ENCODE measurements around the gene STIM1. TPM values are rescaled to one million over a fixed set of nuclear protein-coding genes. Genes with fewer than 3 reads are reported as not detected.
"Not testable (repeated sequence)": the region's sequence is repeated elsewhere in the genome, so short reads cannot be mapped to it uniquely, and the experiment has no call there.

STIM1 gene
- total RNA-seq, 2 experiments from 2014 or later = 98.8 to 101 TPM

DNA sequence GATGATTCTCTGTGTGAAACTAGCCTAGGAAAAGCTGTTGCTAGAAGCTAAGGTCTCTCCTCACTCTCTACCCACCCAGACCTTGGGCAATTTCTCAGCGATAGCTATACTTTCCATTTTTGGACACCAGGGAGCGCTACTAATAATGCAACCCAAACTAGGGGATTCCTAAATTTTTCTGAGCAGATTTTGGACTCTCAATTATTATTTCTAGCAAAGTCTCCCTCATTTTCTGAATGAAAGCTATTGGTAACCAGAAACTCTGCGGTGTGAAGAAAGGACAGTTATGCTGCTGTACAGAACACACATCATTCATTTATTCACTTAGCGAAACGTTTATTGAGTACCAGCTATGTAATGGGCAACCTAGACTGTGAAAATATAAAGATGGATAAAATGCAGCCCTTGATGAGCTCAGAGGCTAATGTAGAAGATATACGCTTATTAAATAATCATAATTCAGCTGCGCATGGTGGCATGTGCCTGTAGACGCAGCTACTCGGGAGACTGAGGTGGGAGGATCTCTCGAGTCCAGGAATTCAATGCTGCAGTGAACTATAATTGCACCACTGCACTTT is 6.1 kb upstream of the STIM1 start:
- POLR2A ChIA-PET = interaction anchor here (0.7 to 8.9 kb wide), 5 partner anchors 11 to 252 kb away, joined by 3 to 254 read pairs (median 5); partner anchors contain the start of gene RHOG
- H3K27ac Mint-ChIP-seq = no peak overlapping the region
- H3K4me3 Mint-ChIP-seq = no peak overlapping the region
- H3K9me3 Mint-ChIP-seq = no peaks in the 10 kb centered on the region
- peaks cover 2% of the 10 kb centered on the region for H3K36me3 Mint-ChIP-seq
- peaks cover 36% of the 10 kb centered on the region for H3K4me1 Mint-ChIP-seq
- ATAC-seq (ENCODE audit: low read depth) (peak; percentile 48), DNase-seq (no peak)
- H3K27me3 Mint-ChIP-seq = no peaks in the 10 kb centered on the region

DNA sequence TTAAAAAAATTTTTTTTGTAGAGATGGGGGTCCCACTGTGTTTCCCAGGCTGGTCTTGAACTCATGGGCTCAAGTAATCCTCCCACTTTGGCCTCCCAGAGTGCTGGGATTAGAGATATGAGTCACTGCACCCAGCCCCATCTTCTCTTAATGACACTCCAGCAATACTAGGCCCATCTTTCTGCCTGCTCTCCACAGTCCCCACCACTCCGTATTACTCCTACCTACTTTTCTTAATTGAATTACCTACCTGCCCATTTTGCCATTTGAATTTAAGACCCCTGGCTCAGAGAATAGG is 2.0 kb upstream of the STIM1 start:
- Mint-ChIP-seq H3K36me3 (peaks cover 8% of the 10 kb centered on the region), H3K4me1 (peaks cover 41% of the 10 kb centered on the region), H3K27me3 (no peaks in the 10 kb centered on the region), H3K9me3 (no peaks in the 10 kb centered on the region), H3K4me3 (peak overlapping the region; percentile 87), H3K27ac (peak overlapping the region; percentile 99)
- no peak for ATAC-seq (ENCODE audit: low read depth)
- DNase-seq = no peak
- POLR2A ChIA-PET = interaction anchor here (1.0 to 8.9 kb wide), 8 partner anchors 8 to 220 kb away, joined by 3 to 254 read pairs (median 31); partner anchors contain the start of gene RHOG

DNA sequence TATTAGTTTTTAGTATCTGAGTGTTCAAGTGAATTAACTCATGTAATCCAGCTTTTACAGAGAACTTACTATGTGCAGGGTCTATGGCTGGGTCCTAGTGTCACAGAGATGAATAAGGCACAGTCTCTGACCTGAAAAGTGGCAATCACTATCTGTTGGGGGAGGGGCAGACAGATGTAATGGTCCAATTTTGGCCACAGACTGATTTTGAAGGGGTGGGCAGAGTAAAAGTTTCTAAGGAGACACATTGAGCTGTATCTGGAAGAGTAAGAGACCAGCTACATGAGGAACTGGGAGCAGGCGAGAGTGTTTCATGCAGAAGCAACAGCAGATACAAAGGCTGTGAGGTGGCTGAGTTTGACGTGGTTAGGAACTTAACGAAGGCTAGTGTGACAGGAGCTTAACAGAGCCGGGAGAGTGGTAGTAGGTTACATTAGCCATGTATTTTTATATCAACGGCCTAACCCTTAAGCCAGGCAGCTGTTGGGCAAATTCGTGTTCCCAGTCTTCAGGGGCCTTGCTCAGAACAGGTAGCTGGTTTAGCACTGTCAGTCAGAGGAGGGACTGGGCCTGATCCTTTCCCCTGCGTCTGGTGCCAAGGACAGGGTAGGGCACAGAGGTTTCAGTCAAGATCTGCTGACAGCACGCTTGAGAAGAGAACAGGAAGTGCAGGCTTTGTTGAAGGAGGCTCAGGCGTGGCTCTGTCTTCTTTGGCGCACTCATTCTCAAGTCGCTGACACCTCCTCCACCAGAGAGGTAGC is 1.4 kb upstream of the STIM1 start:
- Mint-ChIP-seq H3K27me3 (no peaks in the 10 kb centered on the region), H3K9me3 (no peaks in the 10 kb centered on the region), H3K36me3 (peaks cover 8% of the 10 kb centered on the region), H3K4me3 (peak overlapping the region; percentile 87), H3K4me1 (peaks cover 44% of the 10 kb centered on the region), H3K27ac (peak overlapping the region; percentile 99)
- ATAC-seq (ENCODE audit: low read depth) = peak; percentile 65
- POLR2A ChIA-PET = interaction anchor here (0.7 to 8.9 kb wide), 43 partner anchors 9 to 862 kb away, joined by 3 to 254 read pairs (median 6); partner anchors contain the start of genes NAP1L4, NUP98, PGAP2 and RHOG
- peak; percentile 68 for DNase-seq

GRCh38 chr11:3854660-3854976 is 846 bp upstream of the STIM1 start:
- DNase-seq (no peak), ATAC-seq (ENCODE audit: low read depth) (no peak)
- POLR2A ChIA-PET = interaction anchor here (0.7 to 8.9 kb wide), 49 partner anchors 9 to 862 kb away, joined by 3 to 254 read pairs (median 5); partner anchors contain the start of genes NAP1L4, NUP98, PGAP2 and RHOG
- H3K9me3 Mint-ChIP-seq = no peaks in the 10 kb centered on the region
- no peaks in the 10 kb centered on the region for H3K27me3 Mint-ChIP-seq
- H3K36me3 Mint-ChIP-seq = peaks cover 8% of the 10 kb centered on the region
- peak overlapping the region; percentile 99 for H3K27ac Mint-ChIP-seq
- H3K4me1 Mint-ChIP-seq = peaks cover 46% of the 10 kb centered on the region
- peak overlapping the region; percentile 87 for H3K4me3 Mint-ChIP-seq

DNA sequence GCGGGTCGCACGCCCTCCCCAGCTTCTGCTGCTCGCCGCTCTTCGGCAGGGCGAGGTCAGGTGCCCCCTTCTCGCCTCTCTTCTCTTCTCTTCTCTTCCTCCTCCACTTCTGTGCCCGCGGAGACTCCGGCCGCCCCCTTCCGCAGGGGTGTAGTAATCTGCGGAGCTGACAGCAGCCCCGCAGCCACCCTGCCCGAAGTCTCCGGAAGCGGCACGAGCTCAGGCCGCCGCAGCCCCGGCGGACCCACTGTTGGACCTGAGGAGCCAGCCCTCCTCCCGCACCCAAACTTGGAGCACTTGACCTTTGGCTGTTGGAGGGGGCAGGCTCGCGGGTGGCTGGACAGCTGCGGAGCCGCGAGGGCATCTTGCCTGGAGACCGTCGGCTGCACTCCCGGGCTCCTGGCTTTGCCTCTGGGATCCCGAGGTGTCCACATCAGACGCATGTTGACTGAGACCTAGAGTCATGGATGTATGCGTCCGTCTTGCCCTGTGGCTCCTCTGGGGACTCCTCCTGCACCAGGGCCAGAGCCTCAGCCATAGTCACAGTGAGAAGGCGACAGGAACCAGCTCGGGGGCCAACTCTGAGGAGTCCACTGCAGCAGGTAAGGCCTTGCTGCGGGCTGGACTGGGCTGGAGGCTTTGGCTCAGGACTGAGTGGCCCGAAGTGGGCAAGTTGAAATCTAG is 486 bp downstream of the STIM1 start:
- POLR2A ChIA-PET = interaction anchor here (0.7 to 8.9 kb wide), 28 partner anchors 8 to 864 kb away, joined by 3 to 254 read pairs (median 6); partner anchors contain the start of genes NAP1L4, PGAP2, RHOG and RRM1
- H3K4me3 Mint-ChIP-seq = peak overlapping the region; percentile 99
- H3K4me1 Mint-ChIP-seq = peaks cover 56% of the 10 kb centered on the region
- no peak for DNase-seq
- H3K27ac Mint-ChIP-seq = peak overlapping the region; percentile 98
- H3K36me3 Mint-ChIP-seq = peaks cover 11% of the 10 kb centered on the region
- no peaks in the 10 kb centered on the region for H3K9me3 Mint-ChIP-seq
- peak; percentile 15 for ATAC-seq (ENCODE audit: low read depth)
- no peaks in the 10 kb centered on the region for H3K27me3 Mint-ChIP-seq

DNA sequence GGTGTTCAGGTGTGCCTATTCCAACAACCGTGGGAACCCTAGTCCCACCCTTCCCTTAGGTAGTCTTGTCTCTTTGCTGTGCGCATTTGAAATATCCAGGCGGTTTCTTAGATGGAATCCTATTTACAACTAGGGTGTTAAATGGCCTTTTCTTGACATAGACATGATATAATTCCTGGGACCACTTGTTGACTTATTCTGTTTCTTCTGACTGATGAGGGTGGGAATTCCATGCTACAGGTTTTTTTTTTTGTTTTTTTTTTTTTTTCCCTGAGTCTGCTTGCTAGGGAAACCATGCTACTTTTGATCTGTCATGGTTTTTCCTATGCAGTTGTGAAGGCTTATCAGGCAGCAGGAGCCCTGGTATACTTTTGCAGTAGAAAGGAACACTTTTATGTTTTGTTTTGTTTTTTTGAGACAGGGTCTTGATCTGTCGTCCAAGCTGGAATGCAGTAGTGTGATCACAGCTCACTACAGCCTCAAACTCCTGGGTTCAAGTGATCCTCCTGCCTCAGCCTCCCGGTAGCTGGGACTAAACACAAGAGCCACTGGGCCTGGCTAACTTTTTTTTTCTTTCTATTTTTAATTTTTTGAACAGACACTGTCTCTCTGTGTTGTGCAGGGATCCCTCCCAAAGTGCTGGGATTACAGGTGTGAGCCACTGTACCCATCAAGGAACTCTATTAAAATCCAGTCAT is 1.5 kb downstream of the STIM1 start:
- Mint-ChIP-seq H3K4me3 (peak overlapping the region; percentile 99), H3K4me1 (peaks cover 64% of the 10 kb centered on the region), H3K27me3 (no peaks in the 10 kb centered on the region), H3K9me3 (no peaks in the 10 kb centered on the region), H3K36me3 (peaks cover 11% of the 10 kb centered on the region), H3K27ac (peak overlapping the region; percentile 98)
- DNase-seq (no peak), ATAC-seq (ENCODE audit: low read depth) (no peak)
- POLR2A ChIA-PET = interaction anchor here (2.6 to 8.9 kb wide), 7 partner anchors 12 to 239 kb away, joined by 6 to 254 read pairs (median 26); partner anchors contain the start of gene RHOG

- H3K4me3 Mint-ChIP-seq = peak overlapping the region; percentile 99
- DNase-seq (no peak), ATAC-seq (ENCODE audit: low read depth) (no peak)
- POLR2A ChIA-PET = interaction anchor here (0.8 to 4.8 kb wide), 3 partner anchors 12 to 77 kb away, joined by 3 to 46 read pairs (median 29); partner anchors contain the start of gene RHOG
- peaks cover 11% of the 10 kb centered on the region for H3K36me3 Mint-ChIP-seq
- no peaks in the 10 kb centered on the region for H3K9me3 Mint-ChIP-seq
- H3K27me3 Mint-ChIP-seq = no peaks in the 10 kb centered on the region
- peak overlapping the region; percentile 98 for H3K27ac Mint-ChIP-seq
- peaks cover 66% of the 10 kb centered on the region for H3K4me1 Mint-ChIP-seq
Measured at GRCh38 chr11:3857628-3858027, 2.2 kb downstream of the STIM1 start.

DNA sequence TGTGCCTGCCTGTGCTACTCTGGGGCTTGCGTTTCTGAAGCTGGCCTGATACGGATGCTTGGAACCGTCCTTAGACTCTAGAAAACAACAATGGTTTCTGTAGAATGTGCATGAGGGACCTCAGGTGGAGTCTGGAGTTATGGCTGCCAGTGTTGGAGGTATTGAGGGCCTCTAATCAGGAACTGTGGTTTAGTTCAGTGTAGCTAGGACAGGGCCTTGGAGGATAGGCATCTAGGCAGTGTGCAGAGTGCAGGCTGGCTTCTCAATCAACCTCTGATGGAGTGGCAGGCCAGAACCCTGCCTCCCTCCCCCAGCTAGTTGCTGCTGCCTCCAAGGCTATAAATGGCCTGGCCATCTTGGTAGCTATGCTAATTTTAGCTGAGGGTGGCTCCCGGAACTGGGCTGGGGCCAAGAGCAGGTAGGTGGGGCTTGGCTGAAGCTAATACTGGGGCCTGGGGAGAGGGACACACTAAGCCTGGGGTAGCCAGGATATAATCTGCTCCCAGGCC is 4.0 kb downstream of the STIM1 start:
- Mint-ChIP-seq H3K27me3 (no peaks in the 10 kb centered on the region), H3K9me3 (no peaks in the 10 kb centered on the region), H3K36me3 (peaks cover 15% of the 10 kb centered on the region), H3K4me1 (peaks cover 58% of the 10 kb centered on the region), H3K4me3 (peak overlapping the region; percentile 99), H3K27ac (peak overlapping the region; percentile 80)
- DNase-seq = no peak
- POLR2A ChIA-PET = interaction anchor here (1.0 to 4.8 kb wide), 5 partner anchors 11 to 230 kb away, joined by 3 to 29 read pairs (median 5); partner anchors contain the start of gene RHOG
- ATAC-seq (ENCODE audit: low read depth) = no peak

DNA sequence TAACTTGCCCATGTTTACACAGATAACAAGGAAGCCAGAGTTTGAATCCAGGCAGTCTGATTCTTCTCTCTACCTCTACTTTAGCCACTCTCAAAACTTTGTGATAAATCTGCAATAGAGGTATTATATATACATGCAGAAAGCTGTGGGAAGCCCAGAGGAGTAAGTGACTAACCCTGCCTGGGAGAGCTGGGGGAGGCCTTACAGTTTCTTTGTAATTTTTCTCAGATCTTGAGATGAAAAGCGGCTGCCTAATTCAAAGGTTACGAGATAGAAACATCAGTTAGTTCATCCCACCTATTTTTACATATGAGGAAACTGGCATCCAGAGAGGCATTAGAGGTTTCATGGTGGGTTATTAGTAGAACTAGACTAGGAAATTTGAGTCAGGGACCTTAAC is 4.9 kb downstream of the STIM1 start:
- Mint-ChIP-seq H3K27me3 (no peaks in the 10 kb centered on the region), H3K4me3 (peak overlapping the region; percentile 99), H3K27ac (peak overlapping the region; percentile 92), H3K4me1 (peaks cover 65% of the 10 kb centered on the region), H3K36me3 (peaks cover 15% of the 10 kb centered on the region), H3K9me3 (no peaks in the 10 kb centered on the region)
- POLR2A ChIA-PET = interaction anchor here (0.8 to 4.8 kb wide), 6 partner anchors 11 to 229 kb away, joined by 3 to 29 read pairs (median 5); partner anchors contain the start of gene RHOG
- DNase-seq = no peak
- ATAC-seq (ENCODE audit: low read depth) = no peak

GRCh38 chr11:3860898-3861393 is 5.5 kb downstream of the STIM1 start:
- not testable (repeated sequence) for H3K9me3 Mint-ChIP-seq, H3K27me3 Mint-ChIP-seq, DNase-seq
- peak overlapping the region; percentile 99 for H3K4me3 Mint-ChIP-seq
- H3K4me1 Mint-ChIP-seq = peaks cover 70% of the 10 kb centered on the region
- H3K36me3 Mint-ChIP-seq = peaks cover 15% of the 10 kb centered on the region
- H3K27ac Mint-ChIP-seq = peak overlapping the region; percentile 92
- POLR2A ChIA-PET = interaction anchor here (0.6 to 4.8 kb wide), 7 partner anchors 10 to 113 kb away, joined by 3 to 29 read pairs (median 6); partner anchors contain the start of gene RHOG
- ATAC-seq (ENCODE audit: low read depth) = peak; percentile 76

GRCh38 chr11:3861683-3862082 is 6.2 kb downstream of the STIM1 start:
- POLR2A ChIA-PET = interaction anchor here (0.6 to 4.8 kb wide), 5 partner anchors 9 to 112 kb away, joined by 6 to 29 read pairs (median 7); partner anchors contain the start of gene RHOG
- peaks cover 13% of the 10 kb centered on the region for H3K36me3 Mint-ChIP-seq
- H3K9me3 Mint-ChIP-seq = no peaks in the 10 kb centered on the region
- H3K4me1 Mint-ChIP-seq = peaks cover 77% of the 10 kb centered on the region
- no peaks in the 10 kb centered on the region for H3K27me3 Mint-ChIP-seq
- peak overlapping the region; percentile 92 for H3K27ac Mint-ChIP-seq
- peak; percentile 40 for ATAC-seq (ENCODE audit: low read depth)
- H3K4me3 Mint-ChIP-seq = peak overlapping the region; percentile 99
- DNase-seq = no peak
